HG02840 (cell line): ENCODE results near the gene EXOC5.

ENCODE experiments used
- ATAC-seq: cut with Tn5 transposase; IDR thresholded peaks from one replicate; pipeline ENCODE4 v1.9.1; 2021; ENCODE audit warnings: mild to moderate bottlenecking, moderate library complexity, moderate number of reproducible peaks; ENCODE audit not compliant: unreplicated experiment, low FRiP score

The EXOC5 gene

GRCh38 chr14:57268161-57269069 lies at the start of gene EXOC5, which contains the start of gene AP5M1:
Gene EXOC5, minus strand, starts transcription at chr14:57268905. Its CDS starts 257 bp downstream, at chr14:57268648.
Gene AP5M1, plus strand, starts transcription at chr14:57268971. Its CDS starts 344 bp downstream, at chr14:57269315.
- ATAC-seq = peak; percentile 91

GRCh38 chr14:57317248-57317833 lies 48.6 kb upstream of the EXOC5 start:
- ATAC-seq = no peak

- no peak for ATAC-seq
Observed at GRCh38 chr14:57314396-57315089, 45.8 kb upstream of the EXOC5 start.

GRCh38 chr14:57302883-57303282 lies 34.2 kb upstream of the EXOC5 start:
- ATAC-seq = no peak

GRCh38 chr14:57299511-57299910 lies 30.8 kb upstream of the EXOC5 start:
- ATAC-seq = no peak

- ATAC-seq = no peak
Observed at GRCh38 chr14:57297852-57298251, 29.1 kb upstream of the EXOC5 start.

- ATAC-seq = no peak
Observed at GRCh38 chr14:57295239-57295638, 26.5 kb upstream of the EXOC5 start.

GRCh38 chr14:57293866-57294837 lies 25.4 kb upstream of the EXOC5 start:
- no peak for ATAC-seq

GRCh38 chr14:57291692-57292647 lies 23.3 kb upstream of the EXOC5 start:
- no peak for ATAC-seq

GRCh38 chr14:57290751-57291150 lies 22.0 kb upstream of the EXOC5 start:
- no peak for ATAC-seq

GRCh38 chr14:57287745-57288144 lies 19.0 kb upstream of the EXOC5 start:
- ATAC-seq = no peak

- no peak for ATAC-seq
Observed at GRCh38 chr14:57277062-57277461, 8.4 kb upstream of the EXOC5 start.

- no peak for ATAC-seq
Observed at GRCh38 chr14:57275023-57275664, 6.4 kb upstream of the EXOC5 start.

GRCh38 chr14:57274551-57274950 lies 5.8 kb upstream of the EXOC5 start:
- no peak for ATAC-seq

GRCh38 chr14:57273236-57273635 lies 4.5 kb upstream of the EXOC5 start:
- no peak for ATAC-seq

- no peak for ATAC-seq
Observed at GRCh38 chr14:57266065-57266464, 2.6 kb downstream of the EXOC5 start.

GRCh38 chr14:57262117-57262516 lies 6.6 kb downstream of the EXOC5 start:
- no peak for ATAC-seq

- no peak for ATAC-seq
Observed at GRCh38 chr14:57261604-57262003, 7.1 kb downstream of the EXOC5 start.
